Measurements from ENCODE around the gene DNAJB9.
A peak's percentile ranks its signal among the peaks of the same experiment; 100 is the strongest.

The DNAJB9 gene

GRCh38 chr7:108605559-108606201, 36.0 kb downstream of the DNAJB9 start:
- DNase-seq (ENCODE audit: low spot score), result no peak

- no peak for DNase-seq (ENCODE audit: low spot score)
These were observed 40.0 kb downstream of the DNAJB9 start for GRCh38 chr7:108609643-108610042.

GRCh38 chr7:108611268-108611667, 41.6 kb downstream of the DNAJB9 start:
- DNase-seq (ENCODE audit: low spot score), result no peak

GRCh38 chr7:108613147-108613948, 43.7 kb downstream of the DNAJB9 start:
- peak; percentile 60 for DNase-seq (ENCODE audit: low spot score)

GRCh38 chr7:108613949-108614381, 44.3 kb downstream of the DNAJB9 start:
- no peak for DNase-seq (ENCODE audit: low spot score)

- DNase-seq (ENCODE audit: low spot score), result no peak
These were observed 45.2 kb downstream of the DNAJB9 start for GRCh38 chr7:108614896-108615295.

GRCh38 chr7:108618056-108618455, 48.4 kb downstream of the DNAJB9 start:
- no peak for DNase-seq (ENCODE audit: low spot score)

- no peak for DNase-seq (ENCODE audit: low spot score)
These were observed 53.5 kb downstream of the DNAJB9 start for GRCh38 chr7:108623220-108623619.
